IPS DF 4.7 (cell line): ENCODE data around the gene OR7G1.
"Not testable (repeated sequence)": the region's sequence is repeated elsewhere in the genome, so short reads cannot be mapped to it uniquely, and the experiment has no call there.

ENCODE experiments used
- DNase-seq: peaks from one replicate; pipeline ENCODE4 v3.0.0-alpha.2; 2013; ENCODE audit warnings: low spot score; ENCODE audit errors: extremely low read depth

OR7G1 gene

GRCh38 chr19:9078651-9079050 lies 36.9 kb downstream of the OR7G1 start:
- DNase-seq: no peak

- DNase-seq: no peak
Measured at GRCh38 chr19:9076901-9077300, 38.7 kb downstream of the OR7G1 start.

- DNase-seq: no peak
Measured at GRCh38 chr19:9075064-9075949, 40.3 kb downstream of the OR7G1 start.

- no peak for DNase-seq
Measured at GRCh38 chr19:9073806-9074205, 41.8 kb downstream of the OR7G1 start.

GRCh38 chr19:9071720-9072119 lies 43.8 kb downstream of the OR7G1 start:
- not testable (repeated sequence) for DNase-seq

- no peak for DNase-seq
Measured at GRCh38 chr19:9070066-9070465, 45.5 kb downstream of the OR7G1 start.

- no peak for DNase-seq
Measured at GRCh38 chr19:9065457-9066014, 50.0 kb downstream of the OR7G1 start.
